IMR-90 (cell line): ENCODE data around the gene KDM4B. TPM values are rescaled to one million over a fixed set of nuclear protein-coding genes. Genes with fewer than 3 reads are reported as not detected.

Experiments
- ATAC-seq: fragments of 200-7000 bp; cut with Tn5 transposase; 2 replicates; pipeline ENCODE4 v1.9.1; 2020; ENCODE audit warnings: low read depth, mild to moderate bottlenecking, moderate library complexity
- BruUV-seq: library from RNA; stranded (reverse); fragments of 400-500 nt; replicated peaks from 2 replicates; lab custom pipeline; 2021; lab: Mats Ljungman, UMichigan
- CTCF ChIA-PET: fragments of 300-600 bp; formaldehyde crosslinking; extraction: SDS; loops from one replicate; lab custom pipeline; 2021; ENCODE audit warnings: antibody characterized with exemption; lab: Yijun Ruan, JAX
- POLR2A ChIA-PET: fragments of 300-600 bp; sonication (Branson Sonifier 250); formaldehyde crosslinking; loops from one replicate; lab custom pipeline; 2022; ENCODE audit warnings: antibody characterized with exemption; ENCODE audit not compliant: unreplicated experiment; lab: Charles Lee
- DNase-seq: peaks from one replicate; pipeline ENCODE4 v3.0.0; 2013
- H2AFZ ChIP-seq: replicated peaks from 2 replicates; pipeline ENCODE3; 2013; ENCODE audit warnings: low read length, mild to moderate bottlenecking; ENCODE audit not compliant: poor library complexity
- H2AK5ac ChIP-seq: 2 replicates; pipeline ENCODE4 v1.6.1; 2013; ENCODE audit warnings: low read depth, low read length, inconsistent platforms
- H2AK9ac ChIP-seq: replicated peaks from 2 replicates; pipeline ENCODE3; 2013; ENCODE audit warnings: mild to moderate bottlenecking, low read depth, low read length, moderate library complexity; ENCODE audit not compliant: poor library complexity
- H2BK120ac ChIP-seq: 2 replicates; pipeline ENCODE4 v1.6.1; 2013; ENCODE audit warnings: low read depth, low read length, inconsistent platforms
- H2BK15ac ChIP-seq: 3 replicates; pipeline ENCODE4 v1.6.1; 2013; ENCODE audit warnings: low read depth, low read length, inconsistent platforms
- H2BK20ac ChIP-seq: 2 replicates; pipeline ENCODE4 v1.6.1; 2013; ENCODE audit warnings: low read depth, mild to moderate bottlenecking, inconsistent platforms, low read length, moderate library complexity
- H2BK5ac ChIP-seq: 2 replicates; pipeline ENCODE4 v1.6.1; 2013; ENCODE audit warnings: mild to moderate bottlenecking, low read depth, low read length, inconsistent platforms; ENCODE audit not compliant: poor library complexity, severe bottlenecking
- H3K14ac ChIP-seq: replicated peaks from 2 replicates; pipeline ENCODE4 v1.6.1; 2013; ENCODE audit warnings: low read depth, low read length, inconsistent platforms
- H3K18ac ChIP-seq: 2 replicates; pipeline ENCODE4 v1.6.1; 2013; ENCODE audit warnings: low read depth, low read length, control low read depth
- H3K23ac ChIP-seq: 2 replicates; pipeline ENCODE4 v1.6.1; 2013; ENCODE audit warnings: low read depth, low read length, inconsistent platforms
- H3K27ac ChIP-seq: 2 replicates; pipeline ENCODE4 v1.5.1; 2013; ENCODE audit warnings: mild to moderate bottlenecking, control low read depth, low read length; ENCODE audit not compliant: insufficient read depth
- H3K27me3 ChIP-seq: 2 replicates; pipeline ENCODE4 v1.6.1; 2013; ENCODE audit warnings: low read length; ENCODE audit not compliant: control insufficient read depth, insufficient read depth
- H3K36me3 ChIP-seq: 2 replicates; pipeline ENCODE4 v1.6.1; 2013; ENCODE audit warnings: low read length, mixed read lengths; ENCODE audit not compliant: control insufficient read depth, insufficient read depth
- H3K4ac ChIP-seq: 2 replicates; pipeline ENCODE4 v1.6.1; 2013; ENCODE audit warnings: low read depth, low read length, inconsistent platforms
- H3K4me1 ChIP-seq: 2 replicates; pipeline ENCODE4 v1.6.1; 2013; ENCODE audit warnings: low read length, mixed read lengths; ENCODE audit not compliant: control insufficient read depth, insufficient read depth
- H3K4me2 ChIP-seq: 2 replicates; pipeline ENCODE4 v1.6.1; 2013; ENCODE audit warnings: low read depth, mild to moderate bottlenecking, control low read depth, low read length, moderate library complexity
- H3K4me3 ChIP-seq: 2 replicates; pipeline ENCODE4 v1.5.1; 2013; ENCODE audit warnings: low read depth, mild to moderate bottlenecking, control low read depth, low read length, moderate library complexity; ENCODE audit not compliant: insufficient read depth
- H3K56ac ChIP-seq: 2 replicates; pipeline ENCODE4 v1.6.1; 2013; ENCODE audit warnings: low read length, inconsistent platforms; ENCODE audit not compliant: insufficient read depth; ENCODE audit errors: extremely low read depth
- H3K79me1 ChIP-seq, 2 experiments: 2 replicates each; pipeline ENCODE4 v1.6.1; 2013; ENCODE audit warnings: low read length in 2 of 2, inconsistent platforms in 1 of 2, low read depth in 1 of 2
- H3K9ac ChIP-seq: 2 replicates; pipeline ENCODE4 v1.6.1; 2013; ENCODE audit warnings: low read depth, low read length, control low read depth
- H3K9me1 ChIP-seq: 2 replicates; pipeline ENCODE4 v1.6.1; 2013; ENCODE audit warnings: low read length, inconsistent platforms; ENCODE audit not compliant: insufficient read depth
- H3K9me3 ChIP-seq: 2 replicates; pipeline ENCODE4 v1.6.1; 2013; ENCODE audit warnings: low read length; ENCODE audit not compliant: control insufficient read depth, insufficient read depth
- H4K20me1 ChIP-seq: 2 replicates; pipeline ENCODE4 v1.6.1; 2013; ENCODE audit warnings: low read length, inconsistent platforms; ENCODE audit not compliant: insufficient read depth
- H4K5ac ChIP-seq: 2 replicates; pipeline ENCODE4 v1.6.1; 2013; ENCODE audit warnings: mild to moderate bottlenecking, low read depth, low read length, control low read depth
- H4K8ac ChIP-seq, 2 experiments: 2 replicates each; pipeline ENCODE4 v1.6.1; 2013; ENCODE audit warnings: low read depth in 2 of 2, low read length in 2 of 2, control low read depth in 1 of 2, inconsistent platforms in 1 of 2
- H4K91ac ChIP-seq: 2 replicates; pipeline ENCODE4 v1.6.1; 2013; ENCODE audit warnings: low read depth, low read length, inconsistent platforms; ENCODE audit not compliant: insufficient read depth
- BHLHE40 ChIP-seq: fragments of 150-350 bp; IDR thresholded peaks from 2 replicates; pipeline ENCODE4 v1.6.1; 2016; ENCODE audit warnings: mild to moderate bottlenecking, low read depth, low read length
- CHD1 ChIP-seq: IDR thresholded peaks from 2 replicates; pipeline ENCODE4 v1.6.1; 2012; ENCODE audit warnings: low read depth, low read length, improper control_type of control experiment
- FOS ChIP-seq: fragments of 150-350 bp; IDR thresholded peaks from 2 replicates; pipeline ENCODE4 v1.6.1; 2016; ENCODE audit warnings: low read depth, low read length
- MAFK ChIP-seq: IDR thresholded peaks from 2 replicates; pipeline ENCODE4 v1.6.1; 2012; ENCODE audit warnings: low read depth, low read length, improper control_type of control experiment
- MAZ ChIP-seq: IDR thresholded peaks from 2 replicates; pipeline ENCODE4 v1.6.1; 2012; ENCODE audit warnings: low read depth, mild to moderate bottlenecking, low read length, improper control_type of control experiment, moderate library complexity, borderline replicate concordance
- SMC3 ChIP-seq: fragments of 150-350 bp; IDR thresholded peaks from 2 replicates; pipeline ENCODE4 v1.6.1; 2016; ENCODE audit warnings: low read depth, mild to moderate bottlenecking, antibody characterized with exemption, low read length, moderate library complexity
- WGBS, 2 experiments: methylation state at CpG; one replicate each; pipeline versions ENCODE4 v1.1.5 to v1.1.7; 2013; ENCODE audit warnings: missing lambda C conversion rate in 2 of 2; ENCODE audit not compliant: insufficient read length in 1 of 2; ENCODE audit errors: extremely low coverage in 2 of 2; 5-methylcytosine and 5-hydroxymethylcytosine counted together
- dilution Hi-C: fragments of 300-500 bp; cut with HindIII; formaldehyde crosslinking; loops from one replicate; pipeline ENCODE4 v1.14.3; 2018; ENCODE audit warnings: low sequenced_read_pairs; ENCODE audit not compliant: unreplicated experiment
- in situ Hi-C: fragments of 300-500 bp; cut with MboI; formaldehyde crosslinking; loops from 3 replicates; pipeline ENCODE4 v1.14.3; 2019; ENCODE audit warnings: low sequenced_read_pairs, inconsistent platforms, mixed read lengths
- intact Hi-C: fragments of 100-400 bp; cut with micrococcal nuclease; formaldehyde crosslinking; loops from 2 replicates; pipeline ENCODE4 v1.10.0; 2022
- polyA plus RNA-seq, 3 experiments: library from polyadenylated mRNA; depleted of rRNA; stranded (reverse); fragments of >200 nt; gene quantifications; 2 replicates each; pipeline ENCODE4 v1.2.3, GENCODE V29; 2012; ENCODE audit warnings: low replicate concordance in 1 of 3
- total RNA-seq: library from RNA; depleted of rRNA; stranded (reverse); fragments of >200 nt; gene quantifications from 2 replicates; pipeline ENCODE4 v1.2.3, GENCODE V29; 2012
- TF ChIP-seq, protein P1 (sequence below): fragments of 150-350 bp; IDR thresholded peaks from 2 replicates; pipeline ENCODE4 v1.6.1; 2017; ENCODE audit warnings: mild to moderate bottlenecking, antibody characterized with exemption, low read length, low read depth

KDM4B gene
- total and polyA plus RNA-seq, 2 of the 4 experiments (the other 2 are of a cell fraction): 5.0 to 17.9 TPM

GRCh38 chr19:5094768-5095567 lies 126.1 kb downstream of the KDM4B start:
- H3K14ac ChIP-seq: no peak overlapping the region
- no peak overlapping the region for H3K27ac ChIP-seq
- TF ChIP-seq SMC3 (no peak), MAZ (no peak), FOS (no peak), BHLHE40 (no peak), MAFK (no peak), CHD1 (no peak)
- TF ChIP-seq, protein P1, sequence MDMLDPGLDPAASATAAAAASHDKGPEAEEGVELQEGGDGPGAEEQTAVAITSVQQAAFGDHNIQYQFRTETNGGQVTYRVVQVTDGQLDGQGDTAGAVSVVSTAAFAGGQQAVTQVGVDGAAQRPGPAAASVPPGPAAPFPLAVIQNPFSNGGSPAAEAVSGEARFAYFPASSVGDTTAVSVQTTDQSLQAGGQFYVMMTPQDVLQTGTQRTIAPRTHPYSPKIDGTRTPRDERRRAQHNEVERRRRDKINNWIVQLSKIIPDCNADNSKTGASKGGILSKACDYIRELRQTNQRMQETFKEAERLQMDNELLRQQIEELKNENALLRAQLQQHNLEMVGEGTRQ: no peak
- peaks cover 36% of the 10 kb centered on the region for H3K36me3 ChIP-seq
- no peak overlapping the region for H4K91ac ChIP-seq
- no peak overlapping the region for H2AK5ac ChIP-seq
- H2AFZ ChIP-seq: no peak overlapping the region
- no peak for ATAC-seq
- in situ Hi-C loops: no loop called here
- H2AK9ac ChIP-seq: no peak overlapping the region
- H3K79me1 ChIP-seq: peaks cover 14 to 25% of the 10 kb centered on the region in 2 experiments
- no peaks in the 10 kb centered on the region; the same call in 1 of the 2 replicates for H3K4me1 ChIP-seq
- ChIA-PET CTCF (no interaction called here), POLR2A (interaction anchor here (0.6 kb wide), 1 partner anchor 101 kb away, joined by 8 read pairs; no protein-coding TSS in a partner anchor)
- WGBS, 2 experiments: 79% methylated on average over 10 of the region's 31 CpGs; no CpG with 5 or more reads in 1 of the 2 experiments
- no peak overlapping the region for H2BK5ac ChIP-seq
- no peak overlapping the region for H3K9ac ChIP-seq
- dilution Hi-C loops: no loop called here
- H4K8ac ChIP-seq: no peak overlapping the region
- H2BK15ac ChIP-seq: no peak overlapping the region
- intact Hi-C loops: no loop called here
- H3K56ac ChIP-seq: no peak overlapping the region
- H2BK120ac ChIP-seq: no peak overlapping the region
- H3K9me3 ChIP-seq: peaks cover 18% of the 10 kb centered on the region
- no peak overlapping the region for H4K5ac ChIP-seq
- no peak overlapping the region for H2BK20ac ChIP-seq
- no peak for DNase-seq
- no peak overlapping the region for H3K18ac ChIP-seq
- H3K23ac ChIP-seq: no peak overlapping the region
- H3K9me1 ChIP-seq: no peaks in the 10 kb centered on the region
- H3K27me3 ChIP-seq: no peaks in the 10 kb centered on the region
- BruUV-seq: no TSS peak
- no peak overlapping the region for H3K4me3 ChIP-seq
- peaks cover 22% of the 10 kb centered on the region for H4K20me1 ChIP-seq
- H3K4ac ChIP-seq: no peak overlapping the region
- no peak overlapping the region for H3K4me2 ChIP-seq
